ENCODE results near the gene INSR. TPM values are rescaled to one million over a fixed set of nuclear protein-coding genes. Genes with fewer than 3 reads are reported as not detected.

The INSR gene
- total RNA-seq, 1 donor from 2014 or later, result 39.3 TPM

DNA sequence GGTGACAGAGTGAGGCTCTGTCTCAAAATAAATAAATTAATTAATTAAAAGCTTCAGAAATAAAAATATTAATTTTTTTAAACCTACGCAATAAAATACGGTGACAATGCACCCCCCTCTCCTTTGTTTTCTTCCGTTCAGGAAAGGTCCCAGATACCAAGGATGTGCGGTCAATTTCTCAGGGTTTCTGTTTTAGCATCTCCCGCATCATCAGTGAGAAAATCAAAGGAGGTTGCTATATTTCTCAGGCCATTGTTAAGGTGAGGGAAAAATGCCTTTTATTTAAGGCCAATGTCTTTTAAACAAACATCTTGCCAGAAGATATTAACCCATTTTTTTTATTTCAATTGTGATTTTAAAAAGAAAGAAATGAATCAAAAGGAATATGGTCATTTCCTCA is 111.7 kb downstream of the INSR start:
- H3K27ac ChIP-seq, result peak overlapping the region; percentile 2 to 29
- intact Hi-C loops (cut with DNase I), result no loop called here
- no peak overlapping the region for H3K4me3 ChIP-seq
- H3K9me3 ChIP-seq, result no peaks in the 10 kb centered on the region
- DNase-seq (ENCODE audit: low spot score in 2 of 2), result no peak
- no peaks in the 10 kb centered on the region for H3K27me3 ChIP-seq
- TF ChIP-seq, protein P1, sequence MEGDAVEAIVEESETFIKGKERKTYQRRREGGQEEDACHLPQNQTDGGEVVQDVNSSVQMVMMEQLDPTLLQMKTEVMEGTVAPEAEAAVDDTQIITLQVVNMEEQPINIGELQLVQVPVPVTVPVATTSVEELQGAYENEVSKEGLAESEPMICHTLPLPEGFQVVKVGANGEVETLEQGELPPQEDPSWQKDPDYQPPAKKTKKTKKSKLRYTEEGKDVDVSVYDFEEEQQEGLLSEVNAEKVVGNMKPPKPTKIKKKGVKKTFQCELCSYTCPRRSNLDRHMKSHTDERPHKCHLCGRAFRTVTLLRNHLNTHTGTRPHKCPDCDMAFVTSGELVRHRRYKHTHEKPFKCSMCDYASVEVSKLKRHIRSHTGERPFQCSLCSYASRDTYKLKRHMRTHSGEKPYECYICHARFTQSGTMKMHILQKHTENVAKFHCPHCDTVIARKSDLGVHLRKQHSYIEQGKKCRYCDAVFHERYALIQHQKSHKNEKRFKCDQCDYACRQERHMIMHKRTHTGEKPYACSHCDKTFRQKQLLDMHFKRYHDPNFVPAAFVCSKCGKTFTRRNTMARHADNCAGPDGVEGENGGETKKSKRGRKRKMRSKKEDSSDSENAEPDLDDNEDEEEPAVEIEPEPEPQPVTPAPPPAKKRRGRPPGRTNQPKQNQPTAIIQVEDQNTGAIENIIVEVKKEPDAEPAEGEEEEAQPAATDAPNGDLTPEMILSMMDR (IDR thresholded peaks at IDR 0.05), result no peak
- peaks cover 0 to 5% of the 10 kb centered on the region in 2 donors for H3K4me1 ChIP-seq
- peaks cover 6 to 12% of the 10 kb centered on the region in 2 donors for H3K36me3 ChIP-seq

DNA sequence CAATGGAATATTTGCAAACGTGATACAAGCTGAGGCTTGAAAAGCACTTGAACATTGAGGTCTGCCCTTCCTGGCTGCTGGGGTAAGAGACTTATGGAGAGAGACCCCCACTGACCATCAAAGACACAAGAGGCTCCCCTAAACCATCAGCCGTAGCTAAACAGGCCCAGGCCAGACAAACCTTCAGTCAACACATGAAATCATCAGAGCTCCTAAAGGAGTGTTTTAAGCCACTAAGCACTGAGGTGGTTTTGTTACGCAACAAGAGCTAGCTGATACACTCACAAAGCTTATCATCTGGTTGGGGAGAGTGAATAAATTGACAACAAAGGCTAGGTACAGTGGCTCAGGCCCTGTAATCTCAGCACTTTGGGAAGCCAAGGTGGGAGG is 114.3 kb downstream of the INSR start:
- intact Hi-C loops (cut with DNase I), result no loop called here
- Histone ChIP-seq H3K27ac (no peak overlapping the region), H3K4me3 (no peak overlapping the region), H3K4me1 (peaks cover 0 to 5% of the 10 kb centered on the region in 2 donors), H3K9me3 (no peaks in the 10 kb centered on the region), H3K27me3 (no peaks in the 10 kb centered on the region), H3K36me3 (peaks cover 6 to 15% of the 10 kb centered on the region in 2 donors)
- DNase-seq (ENCODE audit: low spot score in 2 of 2), result no peak
- TF ChIP-seq, protein P1 (IDR thresholded peaks at IDR 0.05), result no peak

DNA sequence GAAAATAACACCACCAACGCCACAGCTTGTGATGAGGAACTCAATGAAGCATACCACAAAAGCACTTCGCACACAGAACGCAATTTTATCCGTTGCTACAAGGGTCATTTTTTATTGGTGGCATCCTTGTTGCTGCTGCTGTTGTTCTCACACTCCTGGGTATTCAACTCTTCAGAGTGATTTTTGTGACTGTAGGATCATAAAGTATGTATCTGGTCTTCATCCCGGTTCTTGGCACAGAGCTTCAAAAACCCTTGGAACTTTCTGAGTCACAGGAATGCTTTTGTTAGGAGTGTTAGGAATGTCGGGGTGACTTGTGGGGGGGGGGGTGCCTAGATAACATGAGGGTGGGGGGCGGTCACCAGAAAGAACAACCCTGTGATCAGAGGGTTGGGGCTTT is 116.3 kb downstream of the INSR start:
- Histone ChIP-seq H3K27me3 (no peaks in the 10 kb centered on the region), H3K9me3 (no peaks in the 10 kb centered on the region), H3K27ac (no peak overlapping the region), H3K4me1 (peaks cover 0 to 5% of the 10 kb centered on the region in 2 donors), H3K4me3 (no peak overlapping the region), H3K36me3 (peaks cover under 1 to 16% of the 10 kb centered on the region in 2 donors)
- TF ChIP-seq, protein P1 (IDR thresholded peaks at IDR 0.05), result no peak
- DNase-seq (ENCODE audit: low spot score in 2 of 2), result no peak
- intact Hi-C loops (cut with DNase I), result no loop called here

DNA sequence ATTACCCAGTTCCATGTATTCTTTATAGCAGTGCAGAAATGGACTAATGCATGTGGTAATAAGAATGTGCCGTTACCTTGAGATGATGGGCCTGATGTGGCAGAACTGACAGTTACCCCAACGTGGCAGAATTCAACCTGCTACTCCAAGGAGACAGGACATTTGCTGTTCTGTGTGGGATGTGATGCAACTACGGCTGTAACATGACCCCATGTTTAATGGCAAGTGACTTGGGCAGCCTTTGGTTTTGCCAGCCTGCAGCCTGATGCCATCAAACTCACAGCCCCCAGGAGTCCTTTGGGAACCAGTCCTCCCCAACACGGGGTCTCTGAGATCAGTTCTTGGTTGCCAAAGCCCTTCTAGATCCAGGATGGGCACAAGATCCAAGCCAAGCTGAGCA is 117.4 kb downstream of the INSR start:
- no peaks in the 10 kb centered on the region for H3K27me3 ChIP-seq
- H3K36me3 ChIP-seq, result peaks cover 12 to 22% of the 10 kb centered on the region in 2 donors
- no peak overlapping the region for H3K4me3 ChIP-seq
- TF ChIP-seq, protein P1 (IDR thresholded peaks at IDR 0.05), result no peak
- H3K9me3 ChIP-seq, result no peaks in the 10 kb centered on the region
- intact Hi-C loops (cut with DNase I), result no loop called here
- no peak overlapping the region for H3K27ac ChIP-seq
- H3K4me1 ChIP-seq, result peaks cover 0 to 5% of the 10 kb centered on the region in 2 donors
- no peak for DNase-seq (ENCODE audit: low spot score in 2 of 2)

DNA sequence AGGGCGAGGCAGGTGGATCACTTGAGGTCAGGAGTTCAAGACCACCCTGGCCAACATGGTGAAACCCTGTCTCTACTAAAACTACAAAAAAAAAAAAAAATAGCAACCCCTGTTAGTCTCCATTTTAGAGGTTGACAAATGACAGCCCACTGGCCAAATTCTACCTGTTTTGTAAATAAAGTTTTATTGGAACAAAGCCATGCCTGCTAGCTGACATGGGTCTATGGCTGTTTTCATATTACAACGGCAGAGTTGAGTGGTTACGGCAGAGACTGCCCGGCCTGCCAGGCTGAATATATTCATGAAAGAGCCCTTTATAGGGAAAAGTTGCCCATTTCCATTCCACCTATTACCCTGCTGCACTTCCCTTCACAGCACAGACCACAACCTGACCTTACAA is 121.4 kb downstream of the INSR start:
- H3K4me3 ChIP-seq, result no peak overlapping the region
- intact Hi-C loops (cut with DNase I), result no loop called here
- no peaks in the 10 kb centered on the region for H3K9me3 ChIP-seq
- TF ChIP-seq, protein P1 (IDR thresholded peaks at IDR 0.05), result no peak
- no peaks in the 10 kb centered on the region for H3K4me1 ChIP-seq
- peaks cover 44 to 59% of the 10 kb centered on the region in 2 donors for H3K36me3 ChIP-seq
- H3K27ac ChIP-seq, result no peak overlapping the region
- DNase-seq (ENCODE audit: low spot score in 2 of 2), result no peak
- H3K27me3 ChIP-seq, result no peaks in the 10 kb centered on the region

DNA sequence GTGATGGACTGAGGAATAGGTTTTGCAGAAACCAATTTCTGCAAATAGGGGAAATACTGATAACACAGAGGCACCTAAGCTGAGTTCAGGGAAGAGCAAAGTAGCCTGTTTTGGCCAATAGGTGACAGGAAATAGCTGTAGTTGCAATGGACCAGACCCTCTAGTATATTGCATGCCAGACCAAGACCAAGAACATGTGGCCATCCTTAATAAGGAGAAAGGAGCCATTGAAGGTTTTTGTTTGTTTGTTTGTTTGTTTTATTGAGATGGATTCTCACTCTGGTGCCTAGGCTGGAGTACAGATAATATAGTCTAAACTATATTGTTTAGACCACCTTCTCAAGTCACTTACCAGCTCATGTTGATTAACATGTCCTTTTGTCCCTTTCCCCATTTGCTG is 123.2 kb downstream of the INSR start:
- Histone ChIP-seq H3K9me3 (no peaks in the 10 kb centered on the region), H3K4me1 (no peaks in the 10 kb centered on the region), H3K36me3 (peaks cover 50 to 73% of the 10 kb centered on the region in 2 donors), H3K27me3 (no peaks in the 10 kb centered on the region), H3K4me3 (no peak overlapping the region), H3K27ac (no peak overlapping the region)
- DNase-seq (ENCODE audit: low spot score in 2 of 2), result no peak
- intact Hi-C loops (cut with DNase I), result no loop called here
- TF ChIP-seq, protein P1 (IDR thresholded peaks at IDR 0.05), result no peak
